WTC11 (cell line): ENCODE measurements around the gene RNF150.

ENCODE experiments used
- FOXJ3 ChIP-seq: sonication (generic); formaldehyde crosslinking; IDR thresholded peaks from 2 replicates; pipeline ENCODE4 v1.9.0; 2021; ENCODE audit warnings: missing genetic modification reagents, mild to moderate bottlenecking, borderline replicate concordance
- FOXK1 ChIP-seq: sonication (generic); formaldehyde crosslinking; IDR thresholded peaks from 2 replicates; pipeline ENCODE4 v1.8.0; 2022; ENCODE audit warnings: mild to moderate bottlenecking, moderate library complexity, missing genetic modification reagents
- TF ChIP-seq, protein P1 (sequence below): fragments of 200-600 bp; IDR thresholded peaks from 2 replicates; pipeline ENCODE4 v1.8.0; 2022; ENCODE audit warnings: antibody characterized with exemption
- TF ChIP-seq, protein P2 (sequence below): sonication (generic); formaldehyde crosslinking; conservative IDR thresholded peaks from 2 replicates; pipeline ENCODE4 v1.8.1; 2023; ENCODE audit warnings: mild to moderate bottlenecking, low read depth, missing genetic modification reagents, moderate library complexity

DNA sequence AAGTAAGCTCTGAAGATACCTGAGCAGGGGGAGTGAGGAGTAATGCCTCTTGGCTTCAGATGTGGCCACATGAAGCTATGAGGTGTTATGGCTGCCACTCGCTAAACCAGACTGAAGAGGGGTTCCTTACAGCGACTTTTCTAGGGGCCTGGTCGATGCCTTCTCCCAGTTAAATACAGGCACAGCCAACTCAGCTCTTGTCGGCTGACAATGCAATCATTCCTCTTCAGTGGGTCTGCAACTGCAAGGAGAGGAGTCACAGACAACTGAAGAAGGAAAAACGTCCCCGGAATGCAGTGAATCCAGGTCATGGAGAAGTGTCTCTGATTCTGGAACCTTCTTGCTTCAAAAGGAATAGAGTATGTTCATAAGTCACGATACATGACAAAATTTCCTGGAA lies 106.4 kb downstream of the RNF150 start:
- TF ChIP-seq FOXK1 (CRISPR knock-in tag): no peak
- TF ChIP-seq, protein P1, sequence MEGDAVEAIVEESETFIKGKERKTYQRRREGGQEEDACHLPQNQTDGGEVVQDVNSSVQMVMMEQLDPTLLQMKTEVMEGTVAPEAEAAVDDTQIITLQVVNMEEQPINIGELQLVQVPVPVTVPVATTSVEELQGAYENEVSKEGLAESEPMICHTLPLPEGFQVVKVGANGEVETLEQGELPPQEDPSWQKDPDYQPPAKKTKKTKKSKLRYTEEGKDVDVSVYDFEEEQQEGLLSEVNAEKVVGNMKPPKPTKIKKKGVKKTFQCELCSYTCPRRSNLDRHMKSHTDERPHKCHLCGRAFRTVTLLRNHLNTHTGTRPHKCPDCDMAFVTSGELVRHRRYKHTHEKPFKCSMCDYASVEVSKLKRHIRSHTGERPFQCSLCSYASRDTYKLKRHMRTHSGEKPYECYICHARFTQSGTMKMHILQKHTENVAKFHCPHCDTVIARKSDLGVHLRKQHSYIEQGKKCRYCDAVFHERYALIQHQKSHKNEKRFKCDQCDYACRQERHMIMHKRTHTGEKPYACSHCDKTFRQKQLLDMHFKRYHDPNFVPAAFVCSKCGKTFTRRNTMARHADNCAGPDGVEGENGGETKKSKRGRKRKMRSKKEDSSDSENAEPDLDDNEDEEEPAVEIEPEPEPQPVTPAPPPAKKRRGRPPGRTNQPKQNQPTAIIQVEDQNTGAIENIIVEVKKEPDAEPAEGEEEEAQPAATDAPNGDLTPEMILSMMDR: no peak
- TF ChIP-seq FOXJ3 (CRISPR knock-in tag): no peak
- TF ChIP-seq, protein P2, sequence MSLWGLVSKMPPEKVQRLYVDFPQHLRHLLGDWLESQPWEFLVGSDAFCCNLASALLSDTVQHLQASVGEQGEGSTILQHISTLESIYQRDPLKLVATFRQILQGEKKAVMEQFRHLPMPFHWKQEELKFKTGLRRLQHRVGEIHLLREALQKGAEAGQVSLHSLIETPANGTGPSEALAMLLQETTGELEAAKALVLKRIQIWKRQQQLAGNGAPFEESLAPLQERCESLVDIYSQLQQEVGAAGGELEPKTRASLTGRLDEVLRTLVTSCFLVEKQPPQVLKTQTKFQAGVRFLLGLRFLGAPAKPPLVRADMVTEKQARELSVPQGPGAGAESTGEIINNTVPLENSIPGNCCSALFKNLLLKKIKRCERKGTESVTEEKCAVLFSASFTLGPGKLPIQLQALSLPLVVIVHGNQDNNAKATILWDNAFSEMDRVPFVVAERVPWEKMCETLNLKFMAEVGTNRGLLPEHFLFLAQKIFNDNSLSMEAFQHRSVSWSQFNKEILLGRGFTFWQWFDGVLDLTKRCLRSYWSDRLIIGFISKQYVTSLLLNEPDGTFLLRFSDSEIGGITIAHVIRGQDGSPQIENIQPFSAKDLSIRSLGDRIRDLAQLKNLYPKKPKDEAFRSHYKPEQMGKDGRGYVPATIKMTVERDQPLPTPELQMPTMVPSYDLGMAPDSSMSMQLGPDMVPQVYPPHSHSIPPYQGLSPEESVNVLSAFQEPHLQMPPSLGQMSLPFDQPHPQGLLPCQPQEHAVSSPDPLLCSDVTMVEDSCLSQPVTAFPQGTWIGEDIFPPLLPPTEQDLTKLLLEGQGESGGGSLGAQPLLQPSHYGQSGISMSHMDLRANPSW (CRISPR knock-in tag): no peak
